Measurements from ENCODE around the gene MTRR. TPM values are rescaled to one million over a fixed set of nuclear protein-coding genes. Genes with fewer than 3 reads are reported as not detected.

The MTRR gene
- total RNA-seq, 1 donor from 2014 or later: 40.5 TPM

GRCh38 chr5:7827610-7828009 is 41.3 kb upstream of the MTRR start:
- no peaks in the 10 kb centered on the region for H3K36me3 Mint-ChIP-seq
- H3K27me3 Mint-ChIP-seq (ENCODE audit: low read depth): peaks cover 24% of the 10 kb centered on the region
- no peaks in the 10 kb centered on the region for H3K4me1 Mint-ChIP-seq
- H3K9me3 Mint-ChIP-seq: no peaks in the 10 kb centered on the region
- TF ChIP-seq CTCF (IDR thresholded peaks at IDR 0.05; ENCODE audit: unreplicated experiment): no peak
- H3K27ac Mint-ChIP-seq: no peak overlapping the region
- DNase-seq (ENCODE audit: low spot score in 2 of 2, unreplicated experiment in 2 of 2): no peak
- no peak overlapping the region for H3K4me3 Mint-ChIP-seq

- Mint-ChIP-seq H3K27me3 (ENCODE audit: low read depth) (peaks cover 24% of the 10 kb centered on the region), H3K36me3 (no peaks in the 10 kb centered on the region), H3K4me3 (no peak overlapping the region), H3K4me1 (no peaks in the 10 kb centered on the region), H3K27ac (no peak overlapping the region), H3K9me3 (no peaks in the 10 kb centered on the region)
- TF ChIP-seq CTCF (IDR thresholded peaks at IDR 0.05; ENCODE audit: unreplicated experiment): no peak
- DNase-seq (ENCODE audit: low spot score in 2 of 2, unreplicated experiment in 2 of 2): no peak
Observed at GRCh38 chr5:7828269-7828668, 40.7 kb upstream of the MTRR start.

GRCh38 chr5:7834982-7835381 is 34.0 kb upstream of the MTRR start:
- Mint-ChIP-seq H3K36me3 (no peaks in the 10 kb centered on the region), H3K4me3 (no peak overlapping the region), H3K9me3 (no peaks in the 10 kb centered on the region), H3K27ac (no peak overlapping the region), H3K27me3 (ENCODE audit: low read depth) (peaks cover 5% of the 10 kb centered on the region), H3K4me1 (no peaks in the 10 kb centered on the region)
- TF ChIP-seq CTCF (IDR thresholded peaks at IDR 0.05; ENCODE audit: unreplicated experiment): no peak
- DNase-seq (ENCODE audit: low spot score in 2 of 2, unreplicated experiment in 2 of 2): no peak

GRCh38 chr5:7837403-7837802 is 31.5 kb upstream of the MTRR start:
- H3K36me3 Mint-ChIP-seq: no peaks in the 10 kb centered on the region

GRCh38 chr5:7842531-7842930 is 26.4 kb upstream of the MTRR start:
- Mint-ChIP-seq H3K4me3 (no peak overlapping the region), H3K27me3 (ENCODE audit: low read depth) (peaks cover 43% of the 10 kb centered on the region)

More at GRCh38 chr5:7837403-7837802, 31.5 kb upstream of the MTRR start:
- Mint-ChIP-seq H3K27ac (no peak overlapping the region), H3K4me1 (no peaks in the 10 kb centered on the region), H3K4me3 (no peak overlapping the region), H3K9me3 (peaks cover 12% of the 10 kb centered on the region), H3K27me3 (ENCODE audit: low read depth) (peaks cover 2% of the 10 kb centered on the region)
- no peak for TF ChIP-seq CTCF (IDR thresholded peaks at IDR 0.05; ENCODE audit: unreplicated experiment)
- no peak for DNase-seq (ENCODE audit: low spot score in 2 of 2, unreplicated experiment in 2 of 2)

More at GRCh38 chr5:7842531-7842930, 26.4 kb upstream of the MTRR start:
- DNase-seq (ENCODE audit: low spot score in 2 of 2, unreplicated experiment in 2 of 2): no peak
- Mint-ChIP-seq H3K27ac (no peak overlapping the region), H3K9me3 (peaks cover 12% of the 10 kb centered on the region), H3K36me3 (no peaks in the 10 kb centered on the region), H3K4me1 (no peaks in the 10 kb centered on the region)
- TF ChIP-seq CTCF (IDR thresholded peaks at IDR 0.05; ENCODE audit: unreplicated experiment): no peak
